ENCODE data around the gene RFPL1.

RFPL1 gene

GRCh38 chr22:29447906-29448305 is 9.5 kb downstream of the RFPL1 start:
- no peak overlapping the region for H2AFZ ChIP-seq (ENCODE audit: low read depth, low read length)
- H3K4me3 ChIP-seq (ENCODE audit: low read length): no peak overlapping the region
- H3K9me3 ChIP-seq (ENCODE audit: low read length): no peaks in the 10 kb centered on the region
- H3K36me3 ChIP-seq (ENCODE audit: insufficient read depth, low read length): no peaks in the 10 kb centered on the region
- peaks cover 8% of the 10 kb centered on the region for H3K4me1 ChIP-seq (ENCODE audit: insufficient read depth, low read length)
- H3K27me3 ChIP-seq (ENCODE audit: insufficient read depth, low read length): no peaks in the 10 kb centered on the region

DNA sequence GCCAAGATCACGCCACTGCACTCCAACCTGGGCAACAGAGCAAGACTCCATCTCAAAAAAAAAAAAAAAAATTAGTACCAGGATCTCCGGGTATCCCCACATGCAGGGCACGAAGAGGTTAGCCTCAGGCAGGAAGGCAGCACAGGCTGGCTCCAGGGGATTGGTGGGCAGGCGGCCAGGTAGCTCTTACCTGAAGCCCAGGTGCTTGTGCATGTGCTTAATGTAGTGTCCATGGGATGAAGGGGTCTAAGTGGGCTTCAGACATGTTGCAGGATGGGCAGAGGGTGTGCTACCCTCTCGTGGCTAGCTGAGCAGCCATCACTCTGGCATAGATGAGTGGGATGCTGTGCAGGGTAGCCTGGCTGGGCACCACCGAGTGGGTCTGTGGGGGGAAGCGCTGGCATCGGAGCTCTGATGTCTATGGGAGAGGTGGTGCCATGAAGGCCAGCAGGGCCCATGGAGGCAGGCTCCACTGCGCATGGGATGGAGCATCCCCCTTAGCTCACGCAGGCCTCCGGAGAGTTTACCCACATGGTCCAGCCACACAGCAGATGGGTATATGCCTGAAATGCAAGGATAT is 11.0 kb downstream of the RFPL1 start:
- no peaks in the 10 kb centered on the region for H3K4me1 ChIP-seq (ENCODE audit: insufficient read depth, low read length)
- no peaks in the 10 kb centered on the region for H3K27me3 ChIP-seq (ENCODE audit: insufficient read depth, low read length)
- H3K36me3 ChIP-seq (ENCODE audit: insufficient read depth, low read length): no peaks in the 10 kb centered on the region
- no peak overlapping the region for H3K4me3 ChIP-seq (ENCODE audit: low read length)
- no peaks in the 10 kb centered on the region for H3K9me3 ChIP-seq (ENCODE audit: low read length)
- H2AFZ ChIP-seq (ENCODE audit: low read depth, low read length): no peak overlapping the region

DNA sequence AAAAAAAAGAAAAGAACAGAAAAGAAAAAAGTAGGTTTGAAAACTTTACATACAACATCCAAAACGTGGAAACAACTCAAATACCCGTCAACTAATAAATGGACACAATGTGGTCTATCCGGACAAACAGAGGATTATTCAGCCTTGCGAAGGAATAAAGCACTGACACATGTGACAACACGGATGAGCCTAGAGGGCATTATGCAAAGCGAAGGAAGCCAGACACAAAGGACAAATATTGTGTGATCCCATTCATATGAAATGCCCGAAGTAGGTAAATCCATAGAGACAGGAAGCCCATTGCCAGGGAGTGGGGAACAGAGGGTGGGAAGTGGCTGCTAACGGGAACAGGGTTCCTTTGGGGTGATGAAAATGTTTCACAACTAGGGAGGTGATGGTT is 11.8 kb downstream of the RFPL1 start:
- no peak overlapping the region for H3K4me3 ChIP-seq (ENCODE audit: low read length)

DNA sequence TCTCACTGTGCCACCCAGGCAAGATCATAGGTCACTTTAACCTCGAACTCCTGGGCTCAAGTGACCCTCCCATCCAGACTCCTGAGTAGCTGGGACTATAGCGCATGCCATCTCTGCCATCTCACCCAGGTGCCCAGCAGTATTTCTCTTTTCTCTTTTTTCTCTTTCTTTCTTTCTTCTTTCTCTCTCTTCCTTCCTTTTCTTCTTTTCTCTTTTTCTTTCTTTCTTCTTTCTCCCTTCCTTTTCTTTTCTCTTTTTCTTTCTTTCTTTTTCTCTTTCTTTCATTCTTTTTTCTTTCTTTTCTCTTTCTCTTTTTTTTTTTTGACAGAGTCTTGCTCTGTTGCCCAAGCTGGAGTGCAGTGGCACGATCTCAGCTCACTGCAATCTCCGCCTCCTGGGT is 13.5 kb downstream of the RFPL1 start:
- no peaks in the 10 kb centered on the region for H3K9me3 ChIP-seq (ENCODE audit: low read length)

More for the DNA sequence above, 11.8 kb downstream of the RFPL1 start:
- H3K27me3 ChIP-seq (ENCODE audit: insufficient read depth, low read length): no peaks in the 10 kb centered on the region
- H3K9me3 ChIP-seq (ENCODE audit: low read length): no peaks in the 10 kb centered on the region
- no peaks in the 10 kb centered on the region for H3K36me3 ChIP-seq (ENCODE audit: insufficient read depth, low read length)
- no peaks in the 10 kb centered on the region for H3K4me1 ChIP-seq (ENCODE audit: insufficient read depth, low read length)
- H2AFZ ChIP-seq (ENCODE audit: low read depth, low read length): no peak overlapping the region

DNA sequence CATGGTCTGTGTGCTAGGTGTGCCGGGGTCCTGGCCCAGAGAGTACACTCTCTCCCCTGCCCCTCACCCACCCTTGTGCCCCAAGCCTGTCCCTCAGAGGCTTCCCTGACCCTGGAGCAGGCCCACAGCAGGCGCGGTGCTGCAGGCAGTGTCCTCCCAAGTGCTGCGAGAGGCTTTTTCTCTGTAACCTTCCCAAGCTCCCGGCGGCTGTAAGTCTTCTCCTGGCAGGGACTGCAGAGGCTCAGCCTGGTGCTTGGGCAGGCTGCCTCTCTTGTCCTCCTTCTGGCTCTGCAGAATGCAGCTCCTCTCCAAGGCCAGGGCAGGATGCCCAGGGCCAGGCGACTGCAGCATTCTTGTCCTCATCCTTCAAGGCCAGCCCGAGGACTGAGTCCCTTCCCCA is 15.9 kb downstream of the RFPL1 start:
- no peaks in the 10 kb centered on the region for H3K9me3 ChIP-seq (ENCODE audit: low read length)

More for the DNA sequence above, 13.5 kb downstream of the RFPL1 start:
- Histone ChIP-seq H3K4me3 (ENCODE audit: low read length) (no peak overlapping the region), H3K4me1 (ENCODE audit: insufficient read depth, low read length) (peaks cover 9% of the 10 kb centered on the region), H3K27me3 (ENCODE audit: insufficient read depth, low read length) (no peaks in the 10 kb centered on the region), H3K36me3 (ENCODE audit: insufficient read depth, low read length) (no peaks in the 10 kb centered on the region), H2AFZ (ENCODE audit: low read depth, low read length) (no peak overlapping the region)

DNA sequence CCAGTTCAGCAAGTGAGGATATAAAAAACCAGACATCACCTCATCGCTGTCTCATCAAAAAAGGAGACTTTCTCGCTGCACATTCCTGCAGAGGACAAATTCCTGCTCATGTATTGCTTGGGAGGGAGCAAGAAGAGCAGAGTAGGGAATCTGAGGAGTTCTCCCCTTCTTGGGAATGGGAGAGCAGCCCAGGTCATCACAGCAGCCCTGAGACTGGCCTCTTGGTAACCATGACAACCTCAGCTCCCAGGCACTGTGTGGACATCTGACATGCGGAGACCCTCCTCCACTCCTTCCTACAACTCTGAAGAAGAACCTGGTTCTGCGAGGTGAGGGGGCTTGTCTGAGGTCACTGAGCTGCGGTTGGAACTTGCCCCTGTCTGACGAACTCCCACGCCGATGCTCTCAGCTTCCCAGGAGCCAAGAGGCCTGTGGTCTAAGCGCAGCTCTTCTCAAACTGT is 17.9 kb downstream of the RFPL1 start:
- no peaks in the 10 kb centered on the region for H3K36me3 ChIP-seq (ENCODE audit: insufficient read depth, low read length)
- no peak overlapping the region for H3K4me3 ChIP-seq (ENCODE audit: low read length)
- peaks cover 16% of the 10 kb centered on the region for H3K4me1 ChIP-seq (ENCODE audit: insufficient read depth, low read length)
- no peaks in the 10 kb centered on the region for H3K27me3 ChIP-seq (ENCODE audit: insufficient read depth, low read length)
- H3K9me3 ChIP-seq (ENCODE audit: low read length): no peaks in the 10 kb centered on the region
- no peak overlapping the region for H2AFZ ChIP-seq (ENCODE audit: low read depth, low read length)

More for the DNA sequence above, 15.9 kb downstream of the RFPL1 start:
- no peaks in the 10 kb centered on the region for H3K36me3 ChIP-seq (ENCODE audit: insufficient read depth, low read length)
- peaks cover 9% of the 10 kb centered on the region for H3K4me1 ChIP-seq (ENCODE audit: insufficient read depth, low read length)
- H3K4me3 ChIP-seq (ENCODE audit: low read length): no peak overlapping the region
- H2AFZ ChIP-seq (ENCODE audit: low read depth, low read length): no peak overlapping the region
- no peaks in the 10 kb centered on the region for H3K27me3 ChIP-seq (ENCODE audit: insufficient read depth, low read length)

DNA sequence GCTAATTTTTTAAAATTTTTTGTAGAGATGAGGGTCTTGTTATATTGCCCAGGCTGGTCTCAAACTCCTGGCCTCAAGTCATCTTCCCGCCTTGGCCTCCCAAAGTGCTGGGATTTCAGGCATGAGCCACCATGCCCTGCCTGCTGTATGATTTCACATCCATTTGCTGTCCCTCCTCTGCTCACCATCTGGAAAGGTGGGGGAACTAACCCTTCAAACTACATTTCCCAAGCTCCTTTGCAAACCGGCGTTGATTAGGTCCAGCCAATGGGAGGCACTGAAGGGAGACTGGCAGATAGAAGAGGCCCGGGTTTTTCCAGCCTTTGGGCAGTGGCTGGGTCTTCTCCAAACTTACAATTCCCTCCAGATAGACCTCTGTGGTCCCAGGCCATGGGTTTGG is 19.3 kb downstream of the RFPL1 start:
- H3K36me3 ChIP-seq (ENCODE audit: insufficient read depth, low read length): no peaks in the 10 kb centered on the region
- H3K4me1 ChIP-seq (ENCODE audit: insufficient read depth, low read length): peaks cover 16% of the 10 kb centered on the region
- H3K9me3 ChIP-seq (ENCODE audit: low read length): no peaks in the 10 kb centered on the region
- no peak overlapping the region for H2AFZ ChIP-seq (ENCODE audit: low read depth, low read length)
- no peaks in the 10 kb centered on the region for H3K27me3 ChIP-seq (ENCODE audit: insufficient read depth, low read length)
- H3K4me3 ChIP-seq (ENCODE audit: low read length): no peak overlapping the region

- Histone ChIP-seq H3K36me3 (ENCODE audit: insufficient read depth, low read length) (no peaks in the 10 kb centered on the region), H3K4me3 (ENCODE audit: low read length) (no peak overlapping the region), H3K27me3 (ENCODE audit: insufficient read depth, low read length) (no peaks in the 10 kb centered on the region), H3K4me1 (ENCODE audit: insufficient read depth, low read length) (peaks cover 16% of the 10 kb centered on the region), H3K9me3 (ENCODE audit: low read length) (no peaks in the 10 kb centered on the region), H2AFZ (ENCODE audit: low read depth, low read length) (no peak overlapping the region)
These were observed 20.2 kb downstream of the RFPL1 start for GRCh38 chr22:29458551-29458950.

GRCh38 chr22:29459773-29460172 is 21.4 kb downstream of the RFPL1 start:
- Histone ChIP-seq H3K36me3 (ENCODE audit: insufficient read depth, low read length) (no peaks in the 10 kb centered on the region), H3K4me1 (ENCODE audit: insufficient read depth, low read length) (peaks cover 16% of the 10 kb centered on the region), H3K4me3 (ENCODE audit: low read length) (no peak overlapping the region), H3K9me3 (ENCODE audit: low read length) (no peaks in the 10 kb centered on the region), H2AFZ (ENCODE audit: low read depth, low read length) (no peak overlapping the region), H3K27me3 (ENCODE audit: insufficient read depth, low read length) (no peaks in the 10 kb centered on the region)

DNA sequence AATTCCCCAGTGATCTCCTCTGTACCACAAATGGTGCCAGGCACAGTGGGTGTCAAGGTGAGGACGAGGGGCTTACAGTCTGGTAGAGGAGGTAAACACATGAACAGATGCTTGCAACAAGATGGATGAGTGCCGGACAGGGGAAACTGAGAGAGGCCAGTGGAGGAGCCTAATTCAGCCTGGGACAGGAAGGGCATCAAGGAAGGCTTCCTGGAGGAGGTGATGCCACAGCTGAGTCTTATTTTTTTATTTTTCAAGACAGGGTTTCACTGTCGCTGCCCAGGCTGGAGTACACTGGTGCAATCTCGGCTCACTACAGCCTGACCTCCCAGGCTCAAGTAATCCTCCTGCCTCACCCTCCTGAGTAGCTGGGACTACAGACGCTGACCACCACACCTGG is 22.9 kb downstream of the RFPL1 start:
- Histone ChIP-seq H3K9me3 (ENCODE audit: low read length) (no peaks in the 10 kb centered on the region), H3K4me3 (ENCODE audit: low read length) (no peak overlapping the region), H3K27me3 (ENCODE audit: insufficient read depth, low read length) (no peaks in the 10 kb centered on the region), H3K4me1 (ENCODE audit: insufficient read depth, low read length) (peaks cover 12% of the 10 kb centered on the region), H2AFZ (ENCODE audit: low read depth, low read length) (no peak overlapping the region), H3K36me3 (ENCODE audit: insufficient read depth, low read length) (no peaks in the 10 kb centered on the region)

- peaks cover 2% of the 10 kb centered on the region for H3K27me3 ChIP-seq (ENCODE audit: insufficient read depth, low read length)
- no peak overlapping the region for H3K4me3 ChIP-seq (ENCODE audit: low read length)
- H3K4me1 ChIP-seq (ENCODE audit: insufficient read depth, low read length): peaks cover 7% of the 10 kb centered on the region
- no peaks in the 10 kb centered on the region for H3K9me3 ChIP-seq (ENCODE audit: low read length)
- H3K36me3 ChIP-seq (ENCODE audit: insufficient read depth, low read length): no peaks in the 10 kb centered on the region
- no peak overlapping the region for H2AFZ ChIP-seq (ENCODE audit: low read depth, low read length)
These were observed 25.2 kb downstream of the RFPL1 start for GRCh38 chr22:29463629-29464028.

- no peaks in the 10 kb centered on the region for H3K36me3 ChIP-seq (ENCODE audit: insufficient read depth, low read length)
- H2AFZ ChIP-seq (ENCODE audit: low read depth, low read length): no peak overlapping the region
- no peak overlapping the region for H3K4me3 ChIP-seq (ENCODE audit: low read length)
- H3K9me3 ChIP-seq (ENCODE audit: low read length): no peaks in the 10 kb centered on the region
- peaks cover 6% of the 10 kb centered on the region for H3K27me3 ChIP-seq (ENCODE audit: insufficient read depth, low read length)
- peaks cover 5% of the 10 kb centered on the region for H3K4me1 ChIP-seq (ENCODE audit: insufficient read depth, low read length)
These were observed 26.2 kb downstream of the RFPL1 start for GRCh38 chr22:29464581-29464980.

DNA sequence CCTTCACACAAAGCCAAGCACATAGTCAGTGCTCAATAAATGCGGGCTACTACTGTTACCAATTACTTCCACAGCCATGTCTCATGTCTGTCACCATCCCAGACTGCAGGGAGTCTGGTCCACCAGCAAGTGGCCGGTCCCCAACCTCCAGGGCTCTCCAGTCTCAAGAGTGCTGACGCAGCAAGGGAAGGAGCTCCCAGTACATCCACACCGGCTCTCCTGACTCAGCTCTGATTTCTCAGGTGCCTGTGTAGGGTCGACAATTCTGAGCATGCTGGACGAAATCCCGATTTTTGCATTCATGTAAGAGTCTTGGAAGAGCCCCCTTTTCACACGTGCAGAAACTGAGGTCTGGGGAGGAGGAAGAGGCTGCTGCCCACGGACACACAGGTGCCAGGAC is 31.4 kb downstream of the RFPL1 start:
- Histone ChIP-seq H3K9me3 (ENCODE audit: low read length) (no peaks in the 10 kb centered on the region), H3K36me3 (ENCODE audit: insufficient read depth, low read length) (no peaks in the 10 kb centered on the region), H3K27me3 (ENCODE audit: insufficient read depth, low read length) (peaks cover 14% of the 10 kb centered on the region), H3K4me3 (ENCODE audit: low read length) (no peak overlapping the region), H3K4me1 (ENCODE audit: insufficient read depth, low read length) (no peaks in the 10 kb centered on the region), H2AFZ (ENCODE audit: low read depth, low read length) (no peak overlapping the region)
